ENCODE data around the gene LRMDA.

The LRMDA gene

GRCh38 chr10:75568450-75569130 is 137.2 kb downstream of the LRMDA start:
- in situ Hi-C loops (cut with MboI; ENCODE audit: low sequenced_read_pairs), result no loop called here

- in situ Hi-C loops (cut with MboI; ENCODE audit: low sequenced_read_pairs), result no loop called here
These were observed 138.1 kb downstream of the LRMDA start for GRCh38 chr10:75569506-75569905.

GRCh38 chr10:75572478-75572877 is 141.1 kb downstream of the LRMDA start:
- in situ Hi-C loops (cut with MboI; ENCODE audit: low sequenced_read_pairs), result no loop called here

GRCh38 chr10:75575940-75576339 is 144.5 kb downstream of the LRMDA start:
- in situ Hi-C loops (cut with MboI; ENCODE audit: low sequenced_read_pairs), result no loop called here

GRCh38 chr10:75582102-75582501 is 150.7 kb downstream of the LRMDA start:
- in situ Hi-C loops (cut with MboI; ENCODE audit: low sequenced_read_pairs), result no loop called here

- in situ Hi-C loops (cut with MboI; ENCODE audit: low sequenced_read_pairs), result no loop called here
These were observed 153.9 kb downstream of the LRMDA start for GRCh38 chr10:75585294-75585693.

- in situ Hi-C loops (cut with MboI; ENCODE audit: low sequenced_read_pairs), result no loop called here
These were observed 155.4 kb downstream of the LRMDA start for GRCh38 chr10:75586814-75587213.

- in situ Hi-C loops (cut with MboI; ENCODE audit: low sequenced_read_pairs), result no loop called here
These were observed 156.6 kb downstream of the LRMDA start for GRCh38 chr10:75588031-75588430.

- in situ Hi-C loops (cut with MboI; ENCODE audit: low sequenced_read_pairs), result no loop called here
These were observed 158.7 kb downstream of the LRMDA start for GRCh38 chr10:75589895-75590654.

- in situ Hi-C loops (cut with MboI; ENCODE audit: low sequenced_read_pairs), result no loop called here
These were observed 160.8 kb downstream of the LRMDA start for GRCh38 chr10:75592151-75592787.

- in situ Hi-C loops (cut with MboI; ENCODE audit: low sequenced_read_pairs), result no loop called here
These were observed 161.6 kb downstream of the LRMDA start for GRCh38 chr10:75592791-75593643.

- in situ Hi-C loops (cut with MboI; ENCODE audit: low sequenced_read_pairs), result no loop called here
These were observed 162.5 kb downstream of the LRMDA start for GRCh38 chr10:75593692-75594556.

- in situ Hi-C loops (cut with MboI; ENCODE audit: low sequenced_read_pairs), result no loop called here
These were observed 165.7 kb downstream of the LRMDA start for GRCh38 chr10:75596930-75597620.

- in situ Hi-C loops (cut with MboI; ENCODE audit: low sequenced_read_pairs), result no loop called here
These were observed 166.5 kb downstream of the LRMDA start for GRCh38 chr10:75597773-75598440.

- in situ Hi-C loops (cut with MboI; ENCODE audit: low sequenced_read_pairs), result no loop called here
These were observed 167.6 kb downstream of the LRMDA start for GRCh38 chr10:75598998-75599397.

- in situ Hi-C loops (cut with MboI; ENCODE audit: low sequenced_read_pairs), result no loop called here
These were observed 168.6 kb downstream of the LRMDA start for GRCh38 chr10:75599875-75600648.

- in situ Hi-C loops (cut with MboI; ENCODE audit: low sequenced_read_pairs), result no loop called here
These were observed 169.4 kb downstream of the LRMDA start for GRCh38 chr10:75600833-75601232.

GRCh38 chr10:75602341-75602740 is 170.9 kb downstream of the LRMDA start:
- in situ Hi-C loops (cut with MboI; ENCODE audit: low sequenced_read_pairs), result no loop called here
